Stomach (tissue), 9 donors: Measurements from ENCODE around the gene C14orf180. TPM values are rescaled to one million over a fixed set of nuclear protein-coding genes. Genes with fewer than 3 reads are reported as not detected.
"Not testable (repeated sequence)": the region's sequence is repeated elsewhere in the genome, so short reads cannot be mapped to it uniquely, and the experiment has no call there.

Experiments used
- DNase-seq, 2 donors: peaks; one replicate each; pipeline versions ENCODE4 v3.0.0 to v3.0.0-alpha.2; 2013 to 2019
- H3K27ac ChIP-seq, 5 donors: fragments of 200-600 bp in 4 of 5; sonication (generic) in 4 of 5; one replicate each; pipeline ENCODE4 v1.5.1; 2013 to 2019; ENCODE audit warnings: mild to moderate bottlenecking in 1 of 5, moderate library complexity in 1 of 5
- H3K27me3 ChIP-seq, 3 donors: fragments of 200-600 bp; sonication (generic); one replicate each; pipeline ENCODE4 v1.5.1; 2017 to 2019; ENCODE audit warnings: mixed run types in 1 of 3
- H3K36me3 ChIP-seq, 4 donors: fragments of 200-600 bp; sonication (generic); 1 replicate in 3 of 4; 2 replicates in 1 of 4; pipeline ENCODE4 v1.5.1; 2016 to 2019
- H3K4me1 ChIP-seq, 4 donors: fragments of 200-600 bp; sonication (generic); one replicate each; pipeline ENCODE4 v1.5.1; 2016 to 2019
- H3K4me3 ChIP-seq, 4 donors: fragments of 200-600 bp; sonication (generic) in 3 of 4; one replicate each; pipeline ENCODE4 v1.5.1; 2016 to 2019; ENCODE audit warnings: mild to moderate bottlenecking in 1 of 4
- H3K9me3 ChIP-seq, 4 donors: fragments of 200-600 bp; sonication (generic); one replicate each; pipeline ENCODE4 v1.5.1; 2016 to 2019
- CTCF ChIP-seq, 7 experiments: fragments of 450-650 bp in 4 of 7; fragments of 200-600 bp in 3 of 7; sonication (generic) in 3 of 7; IDR thresholded peaks; one replicate each; pipeline ENCODE4 v1.5.1; 2016 to 2019; ENCODE audit warnings: antibody characterized with exemption in 7 of 7, control low read depth in 2 of 7, mild to moderate bottlenecking in 1 of 7
- EP300 ChIP-seq: sonication (generic); formaldehyde crosslinking; IDR thresholded peaks from one replicate; pipeline ENCODE4 v1.6.1; 2017; ENCODE audit warnings: antibody characterized with exemption
- POLR2A ChIP-seq, 4 donors: fragments of 450-650 bp; IDR thresholded peaks; one replicate each; pipeline ENCODE4 v1.6.1; 2016; ENCODE audit warnings: antibody characterized with exemption in 4 of 4, control low read depth in 2 of 4, mild to moderate bottlenecking in 1 of 4, moderate library complexity in 1 of 4
- POLR2AphosphoS5 ChIP-seq, 3 donors: sonication (generic); formaldehyde crosslinking; IDR thresholded peaks; one replicate each; pipeline ENCODE4 v1.6.1; 2016; ENCODE audit warnings: antibody characterized with exemption in 3 of 3
- WGBS, 5 donors: extraction: QIAGEN DNeasy Blood & Tissue Kit in 3 of 5; methylation state at CpG; one replicate each; pipeline versions ENCODE4 v1.1.5 to v1.1.7; 2013 to 2018; 5-methylcytosine and 5-hydroxymethylcytosine counted together
- intact Hi-C: fragments of 100-400 bp; cut with DNase I; formaldehyde crosslinking; loops from one replicate; pipeline ENCODE4 v1.15.1; 2023; ENCODE audit warnings: low total_unique reads
- polyA plus RNA-seq, 3 donors: library from polyadenylated mRNA; stranded (reverse); fragments of 200-250 nt; gene quantifications; one replicate each; pipeline ENCODE4 v1.2.3, GENCODE V29; 2013
- total RNA-seq, 5 donors: library from RNA; depleted of rRNA; stranded (reverse); fragments of >200 nt; gene quantifications; one replicate each; pipeline versions ENCODE4 v1.1.0 to v1.2.3, GENCODE V29; 2014 to 2016
- donor health status: healthy with polysubstance abuse.
- donor health status: Bipolar disorder and iron deficiency.
- donor health status: healthy.

C14orf180 gene
- total and polyA plus RNA-seq, 8 donors, result 0.31 to 3.8 (median 0.45) TPM; not detected in 1

GRCh38 chr14:104577847-104578301 lies 1.7 kb upstream of the C14orf180 start:
- no peak for DNase-seq
- Histone ChIP-seq H3K27me3 (peaks cover 0 to 78% (median 9%) of the 10 kb centered on the region in 3 donors), H3K4me1 (peaks cover 40 to 68% (median 63%) of the 10 kb centered on the region in 4 donors), H3K36me3 (no peaks in the 10 kb centered on the region), H3K4me3 (no peak overlapping the region), H3K9me3 (no peaks in the 10 kb centered on the region), H3K27ac (no peak overlapping the region)
- TF ChIP-seq EP300 (no peak), CTCF (IDR thresholded peaks at IDR 0.05) (no peak), POLR2A (IDR thresholded peaks at IDR 0.05) (no peak), POLR2AphosphoS5 (IDR thresholded peaks at IDR 0.05) (no peak)
- 31 to 71% (median 45%) methylated on average over 8 to 19 of the region's 19 CpGs for WGBS, 5 donors
- intact Hi-C loops, result no loop called here

GRCh38 chr14:104578321-104578720 lies 1.2 kb upstream of the C14orf180 start:
- DNase-seq, result no peak
- H3K9me3 ChIP-seq, result no peaks in the 10 kb centered on the region
- no peaks in the 10 kb centered on the region for H3K36me3 ChIP-seq
- H3K27me3 ChIP-seq, result peaks cover 0 to 82% (median 9%) of the 10 kb centered on the region in 3 donors
- H3K4me1 ChIP-seq, result peaks cover 40 to 72% (median 67%) of the 10 kb centered on the region in 4 donors
- 79 to 83% (median 80%) methylated on average over 1 to 11 of the region's 11 CpGs for WGBS, 5 donors
- no peak for TF ChIP-seq POLR2A (IDR thresholded peaks at IDR 0.05)
- no peak for TF ChIP-seq CTCF (IDR thresholded peaks at IDR 0.05)
- TF ChIP-seq EP300, result no peak
- no peak for TF ChIP-seq POLR2AphosphoS5 (IDR thresholded peaks at IDR 0.05)
- H3K27ac ChIP-seq, result no peak overlapping the region
- intact Hi-C loops, result no loop called here
- H3K4me3 ChIP-seq, result no peak overlapping the region

- Histone ChIP-seq H3K4me1 (peaks cover 40 to 73% (median 67%) of the 10 kb centered on the region in 4 donors), H3K27me3 (peaks cover 0 to 76% (median 9%) of the 10 kb centered on the region in 3 donors), H3K27ac (peak overlapping the region; percentile 40 to 76 (median 61))
- DNase-seq, result peak in 1 of 2 donors; percentile 69
- H3K36me3 ChIP-seq, intact Hi-C loops, H3K4me3 ChIP-seq, H3K9me3 ChIP-seq: not testable (repeated sequence)
- 31 to 69% (median 62%) methylated on average over 6 of the region's 6 CpGs for whole genome bisulfite sequencing, 5 donors
- TF ChIP-seq POLR2AphosphoS5 (IDR thresholded peaks at IDR 0.05), result peak in 1 of 3 donors; percentile 17
Observed at GRCh38 chr14:104579939-104580338, 375 bp downstream of the C14orf180 start.

- Histone ChIP-seq H3K4me1 (peaks cover 40 to 73% (median 67%) of the 10 kb centered on the region in 4 donors), H3K4me3 (peak overlapping the region in 1 of 4 donors; percentile 9), H3K27me3 (peaks cover 0 to 67% (median 9%) of the 10 kb centered on the region in 3 donors), H3K9me3 (no peaks in the 10 kb centered on the region), H3K27ac (peak overlapping the region in 4 of 5 donors; percentile 9 to 67 (median 28)), H3K36me3 (no peaks in the 10 kb centered on the region)
- peak; percentile 83 to 94 for DNase-seq
- TF ChIP-seq CTCF (IDR thresholded peaks at IDR 0.05) (no peak), POLR2A (IDR thresholded peaks at IDR 0.05) (no peak), EP300 (no peak), POLR2AphosphoS5 (IDR thresholded peaks at IDR 0.05) (no peak)
- 30 to 48% (median 31%) methylated on average over 8 to 9 of the region's 9 CpGs for WGBS, 5 donors
- intact Hi-C loops, result no loop called here
Observed at GRCh38 chr14:104580961-104581360, 1.4 kb downstream of the C14orf180 start.

- WGBS, 5 donors, result 51 to 84% (median 78%) methylated on average over 9 of the region's 9 CpGs
- Histone ChIP-seq H3K4me3 (peak overlapping the region in 1 of 4 donors; percentile 9), H3K27ac (no peak overlapping the region), H3K27me3 (peaks cover 0 to 62% (median 9%) of the 10 kb centered on the region in 3 donors), H3K9me3 (no peaks in the 10 kb centered on the region), H3K4me1 (peaks cover 37 to 68% (median 65%) of the 10 kb centered on the region in 4 donors), H3K36me3 (no peaks in the 10 kb centered on the region)
- DNase-seq, result no peak
- intact Hi-C loops, result no loop called here
- TF ChIP-seq POLR2AphosphoS5 (IDR thresholded peaks at IDR 0.05), result no peak
- no peak for TF ChIP-seq EP300
Observed at GRCh38 chr14:104581521-104581920, 2.0 kb downstream of the C14orf180 start.
